ENCODE measurements around the gene REEP3.
A peak's percentile ranks its signal among the peaks of the same experiment; 100 is the strongest.

REEP3 gene

DNA sequence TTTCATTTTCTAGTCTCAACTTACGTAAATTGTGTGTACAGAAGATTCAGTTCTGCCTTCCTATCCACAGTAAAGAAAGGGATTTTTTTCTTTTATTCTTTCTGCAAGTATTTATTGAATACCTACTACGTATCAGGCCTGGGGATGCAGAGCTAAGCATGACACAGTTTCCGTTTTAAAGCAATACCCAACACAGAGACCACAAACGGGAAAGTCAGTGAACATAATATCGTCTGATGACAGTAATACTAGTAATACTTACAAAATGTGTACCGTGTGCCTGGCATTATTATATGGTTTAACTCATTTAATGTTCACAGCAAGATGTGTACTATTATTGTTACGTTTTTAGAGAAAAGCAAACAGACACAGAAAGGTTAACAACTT lies 22.4 kb downstream of the REEP3 start:
- DNase-seq (ENCODE audit: low read depth), result no peak
- no peak overlapping the region for H3K4me3 ChIP-seq (replicated peaks; ENCODE audit: low read depth, low read length)
- TF ChIP-seq, protein P1, sequence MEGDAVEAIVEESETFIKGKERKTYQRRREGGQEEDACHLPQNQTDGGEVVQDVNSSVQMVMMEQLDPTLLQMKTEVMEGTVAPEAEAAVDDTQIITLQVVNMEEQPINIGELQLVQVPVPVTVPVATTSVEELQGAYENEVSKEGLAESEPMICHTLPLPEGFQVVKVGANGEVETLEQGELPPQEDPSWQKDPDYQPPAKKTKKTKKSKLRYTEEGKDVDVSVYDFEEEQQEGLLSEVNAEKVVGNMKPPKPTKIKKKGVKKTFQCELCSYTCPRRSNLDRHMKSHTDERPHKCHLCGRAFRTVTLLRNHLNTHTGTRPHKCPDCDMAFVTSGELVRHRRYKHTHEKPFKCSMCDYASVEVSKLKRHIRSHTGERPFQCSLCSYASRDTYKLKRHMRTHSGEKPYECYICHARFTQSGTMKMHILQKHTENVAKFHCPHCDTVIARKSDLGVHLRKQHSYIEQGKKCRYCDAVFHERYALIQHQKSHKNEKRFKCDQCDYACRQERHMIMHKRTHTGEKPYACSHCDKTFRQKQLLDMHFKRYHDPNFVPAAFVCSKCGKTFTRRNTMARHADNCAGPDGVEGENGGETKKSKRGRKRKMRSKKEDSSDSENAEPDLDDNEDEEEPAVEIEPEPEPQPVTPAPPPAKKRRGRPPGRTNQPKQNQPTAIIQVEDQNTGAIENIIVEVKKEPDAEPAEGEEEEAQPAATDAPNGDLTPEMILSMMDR (IDR thresholded peaks at IDR 0.05; ENCODE audit: low read length, missing control alignments), result no peak

DNA sequence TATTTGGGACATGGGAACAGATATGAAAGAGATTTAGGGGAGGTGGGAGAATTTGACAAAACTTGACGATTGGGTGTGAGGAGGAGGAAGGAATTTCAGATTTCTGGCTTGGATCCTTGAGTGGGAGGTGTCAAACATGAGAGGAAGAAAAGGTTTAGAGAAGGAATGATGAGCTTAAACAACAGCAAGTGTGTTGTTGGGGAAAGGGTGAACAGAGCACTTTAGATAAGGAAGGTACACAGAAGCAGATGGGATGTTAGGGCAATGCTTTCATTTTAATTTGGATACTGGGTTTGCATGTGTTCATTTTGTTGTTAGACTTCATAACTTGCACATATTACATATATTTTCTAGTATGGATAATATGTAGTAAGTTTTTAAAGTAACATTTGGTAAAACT lies 23.2 kb downstream of the REEP3 start:
- TF ChIP-seq, protein P1 (IDR thresholded peaks at IDR 0.05; ENCODE audit: low read length, missing control alignments), result no peak
- H3K4me3 ChIP-seq (replicated peaks; ENCODE audit: low read depth, low read length), result no peak overlapping the region
- DNase-seq (ENCODE audit: low read depth), result no peak

DNA sequence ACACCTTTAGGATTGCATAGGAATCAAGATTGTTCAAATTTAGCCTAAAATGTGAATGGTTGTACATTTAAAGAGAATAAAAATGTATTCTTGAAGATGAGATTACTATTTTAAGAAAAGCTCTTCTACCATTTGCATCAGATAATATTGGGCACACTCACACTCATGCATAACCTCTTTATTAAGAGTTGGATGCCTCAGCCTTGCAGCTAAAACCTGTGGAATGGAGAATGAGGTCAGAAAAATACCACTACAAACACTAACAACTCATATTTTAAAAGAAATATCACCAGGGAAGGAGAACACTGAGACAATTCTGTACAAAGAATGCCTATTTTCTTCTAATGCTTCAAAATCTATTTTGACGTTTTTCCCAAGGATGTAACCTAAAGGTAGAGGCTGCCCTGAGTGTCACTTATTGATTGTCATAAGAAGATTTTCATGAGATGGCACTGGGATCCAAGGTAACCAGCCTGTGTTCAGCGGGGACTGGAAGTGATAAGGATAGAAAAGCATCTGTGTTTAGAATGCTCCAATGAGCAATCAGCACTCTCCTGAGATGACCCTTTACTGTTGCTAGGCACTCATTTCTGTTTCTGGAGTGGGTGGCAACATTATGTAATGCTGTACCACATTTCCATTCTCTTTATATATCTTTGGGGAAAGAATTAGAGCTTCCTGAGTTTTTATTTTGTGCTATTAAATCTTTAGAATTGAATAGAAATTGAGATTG lies 26.6 kb downstream of the REEP3 start:
- no peak for DNase-seq (ENCODE audit: low read depth)
- TF ChIP-seq, protein P1 (IDR thresholded peaks at IDR 0.05; ENCODE audit: low read length, missing control alignments), result no peak
- no peak overlapping the region for H3K4me3 ChIP-seq (replicated peaks; ENCODE audit: low read depth, low read length)

DNA sequence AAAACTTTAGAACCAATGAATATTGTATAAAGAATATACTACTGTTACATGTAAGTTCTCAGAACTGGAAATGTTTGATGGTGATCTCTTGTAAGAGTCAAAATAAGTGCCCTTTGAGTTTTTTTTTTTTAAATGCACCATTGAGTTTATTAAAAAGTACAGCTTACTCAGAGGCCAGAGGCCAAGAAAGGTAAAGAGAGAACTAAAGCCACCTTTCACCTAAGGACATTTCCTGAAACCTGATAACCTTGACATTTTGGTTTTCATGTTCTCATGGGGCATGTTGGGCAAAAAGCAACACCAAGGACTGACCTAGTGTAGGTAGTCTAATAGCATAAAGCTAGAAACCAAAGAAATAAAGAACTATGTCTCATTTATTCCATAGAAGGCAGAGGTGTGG lies 27.7 kb downstream of the REEP3 start:
- no peak for DNase-seq (ENCODE audit: low read depth)
- H3K4me3 ChIP-seq (replicated peaks; ENCODE audit: low read depth, low read length), result no peak overlapping the region
- TF ChIP-seq, protein P1 (IDR thresholded peaks at IDR 0.05; ENCODE audit: low read length, missing control alignments), result no peak

DNA sequence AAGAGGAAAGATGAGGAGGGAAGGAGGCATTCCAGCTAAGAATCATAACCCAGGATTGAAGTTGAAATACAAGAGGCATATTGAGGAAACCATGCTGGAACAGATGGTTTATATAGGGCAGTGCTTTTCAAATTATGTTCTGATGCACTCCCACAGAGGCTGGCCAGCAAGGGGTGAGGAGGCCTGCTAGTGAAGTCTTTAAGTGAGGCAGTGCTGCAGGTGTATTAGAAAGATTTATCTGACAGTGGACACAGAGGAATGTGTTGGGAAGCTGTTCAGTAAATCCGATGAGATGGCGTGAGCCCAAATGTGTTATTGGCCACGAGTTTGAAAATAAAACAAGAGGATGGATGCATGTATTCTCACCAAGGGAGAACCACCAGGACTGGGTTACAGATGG lies 28.6 kb downstream of the REEP3 start:
- TF ChIP-seq, protein P1 (IDR thresholded peaks at IDR 0.05; ENCODE audit: low read length, missing control alignments), result no peak
- DNase-seq (ENCODE audit: low read depth), result no peak
- H3K4me3 ChIP-seq (replicated peaks; ENCODE audit: low read depth, low read length), result no peak overlapping the region

DNA sequence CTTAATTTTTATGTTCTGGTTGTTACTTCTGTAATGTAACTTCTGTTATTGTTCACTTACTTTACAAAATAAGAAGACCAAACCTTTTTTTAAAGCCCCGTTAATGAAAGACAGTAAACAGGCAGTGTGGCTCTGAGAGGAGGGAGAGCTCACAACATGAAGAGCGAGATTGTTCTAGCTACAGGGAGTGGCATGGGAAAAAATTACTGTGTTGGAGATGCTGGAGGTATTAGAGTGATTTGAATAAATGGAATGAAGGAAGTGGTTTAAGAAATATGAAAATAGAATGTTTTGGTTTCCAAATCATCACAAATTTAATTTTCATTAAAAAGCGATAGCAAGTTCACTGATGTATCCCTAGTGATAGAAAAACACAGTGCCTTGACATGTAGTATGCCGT lies 31.8 kb downstream of the REEP3 start:
- TF ChIP-seq, protein P1 (IDR thresholded peaks at IDR 0.05; ENCODE audit: low read length, missing control alignments), result no peak
- peak; percentile 72 for DNase-seq (ENCODE audit: low read depth)
- H3K4me3 ChIP-seq (replicated peaks; ENCODE audit: low read depth, low read length), result no peak overlapping the region

DNA sequence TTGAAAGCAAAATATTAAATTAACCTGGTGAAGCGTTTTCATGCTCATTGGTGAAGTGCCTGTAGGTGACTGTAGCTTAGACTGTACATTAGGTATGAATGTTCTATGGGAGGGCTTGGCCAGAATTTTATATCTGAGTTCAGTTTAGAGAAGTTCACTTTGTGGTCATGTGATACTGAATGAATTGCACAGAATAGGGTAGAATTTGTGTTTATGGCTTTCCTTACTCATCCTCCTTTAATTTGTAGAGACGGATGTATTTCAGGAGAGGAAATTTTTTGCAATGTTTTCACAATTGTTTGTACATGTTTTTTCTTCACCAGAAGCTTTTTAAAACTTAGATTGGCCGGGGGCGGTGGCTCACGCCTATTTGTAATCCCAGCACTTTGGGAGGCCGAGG lies 32.3 kb downstream of the REEP3 start:
- TF ChIP-seq, protein P1 (IDR thresholded peaks at IDR 0.05; ENCODE audit: low read length, missing control alignments), result no peak
- no peak for DNase-seq (ENCODE audit: low read depth)

More for the DNA sequence above, 32.3 kb downstream of the REEP3 start:
- H3K4me3 ChIP-seq (replicated peaks; ENCODE audit: low read depth, low read length), result no peak overlapping the region
